H1 (cell line): ENCODE results near the gene DCK. TPM values are rescaled to one million over a fixed set of nuclear protein-coding genes. Genes with fewer than 3 reads are reported as not detected.

Experiments
- CTCF ChIA-PET: fragments of 300-600 bp; sonication (Branson Sonifier 250); formaldehyde crosslinking; loops from one replicate; lab custom pipeline; 2021; ENCODE audit not compliant: partially characterized antibody; lab: Charles Lee
- POLR2A ChIA-PET: fragments of 300-600 bp; sonication (Branson Sonifier 250); formaldehyde crosslinking; loops from one replicate; lab custom pipeline; 2021; ENCODE audit warnings: inconsistent platforms; ENCODE audit not compliant: partially characterized antibody; lab: Charles Lee
- DNase-seq, 2 experiments: peaks; one replicate each; pipeline versions ENCODE4 v3.0.0 to v3.0.0-alpha.2; 2010 to 2022; ENCODE audit warnings: low spot score in 2 of 2, low read depth in 1 of 2, mixed read lengths in 1 of 2
- FAIRE-seq: peaks from 2 replicates; lab custom pipeline; 2011; peaks lifted over from hg19 to GRCh38; lab: Jason Lieb, UNC
- H2AFZ ChIP-seq: 2 replicates; pipeline ENCODE4 v1.8.1; 2012; ENCODE audit warnings: low read length, inconsistent platforms
- H2AK5ac ChIP-seq: 2 replicates; pipeline ENCODE4 v1.6.1; 2013; ENCODE audit warnings: low read depth, low read length
- H2BK120ac ChIP-seq: replicated peaks from 2 replicates; pipeline ENCODE3; 2013; ENCODE audit warnings: low read depth, low read length, inconsistent platforms
- H2BK12ac ChIP-seq: 2 replicates; pipeline ENCODE4 v1.6.1; 2013; ENCODE audit warnings: low read depth, low read length
- H2BK15ac ChIP-seq: 2 replicates; pipeline ENCODE4 v1.6.1; 2013; ENCODE audit warnings: low read length
- H2BK20ac ChIP-seq: 2 replicates; pipeline ENCODE4 v1.6.1; 2013; ENCODE audit warnings: low read length
- H2BK5ac ChIP-seq: 2 replicates; pipeline ENCODE4 v1.6.1; 2013; ENCODE audit warnings: low read depth, low read length
- H3K14ac ChIP-seq: 2 replicates; pipeline ENCODE4 v1.6.1; 2013; ENCODE audit warnings: inconsistent platforms; ENCODE audit not compliant: insufficient read length
- H3K18ac ChIP-seq: 2 replicates; pipeline ENCODE4 v1.6.1; 2013; ENCODE audit warnings: low read length; ENCODE audit errors: extremely low read depth
- H3K23ac ChIP-seq: 2 replicates; pipeline ENCODE4 v1.6.1; 2013; ENCODE audit warnings: inconsistent platforms; ENCODE audit not compliant: insufficient read length
- H3K23me2 ChIP-seq: 2 replicates; pipeline ENCODE4 v1.6.1; 2013; ENCODE audit warnings: low read depth, low read length
- H3K27ac ChIP-seq: 2 replicates; pipeline ENCODE4 v1.6.1; 2011; ENCODE audit warnings: low read depth, low read length, inconsistent platforms
- H3K27me3 ChIP-seq, 4 experiments: replicated peaks in 1 of 4; 1 replicate in 1 of 4; 2 replicates in 3 of 4; pipeline versions ENCODE4 v1.6.1 to v1.8.1; 2011 to 2013; ENCODE audit warnings: low read length in 3 of 4, mild to moderate bottlenecking in 3 of 4, inconsistent platforms in 2 of 4, mixed read lengths in 2 of 4, moderate library complexity in 1 of 4; ENCODE audit not compliant: control insufficient read depth in 3 of 4, insufficient read depth in 3 of 4; ENCODE audit errors: extremely low read depth in 1 of 4
- H3K36me3 ChIP-seq, 4 experiments: 2 replicates each; pipeline versions ENCODE4 v1.6.1 to v1.8.1; 2011 to 2013; ENCODE audit warnings: mild to moderate bottlenecking in 4 of 4, low read length in 3 of 4, moderate library complexity in 2 of 4, control low read depth in 1 of 4, inconsistent platforms in 1 of 4; ENCODE audit not compliant: insufficient read depth in 4 of 4, control insufficient read depth in 2 of 4
- H3K4ac ChIP-seq: replicated peaks from 2 replicates; pipeline ENCODE3; 2013; ENCODE audit warnings: low read length, low read depth, mixed read lengths, inconsistent platforms; ENCODE audit not compliant: insufficient read length
- H3K4me1 ChIP-seq, 4 experiments: replicated peaks in 1 of 4; 1 replicate in 1 of 4; 2 replicates in 3 of 4; pipeline versions ENCODE4 v1.6.1 to v1.8.1; 2011 to 2013; ENCODE audit warnings: low read length in 3 of 4, inconsistent platforms in 2 of 4, mixed read lengths in 1 of 4; ENCODE audit not compliant: insufficient read depth in 4 of 4, control insufficient read depth in 3 of 4
- H3K4me2 ChIP-seq, 2 experiments: 2 replicates each; pipeline versions ENCODE4 v1.6.1 to v1.8.1; 2011 to 2013; ENCODE audit warnings: low read depth in 2 of 2, low read length in 2 of 2, control low read depth in 1 of 2, inconsistent platforms in 1 of 2, mild to moderate bottlenecking in 1 of 2; ENCODE audit not compliant: insufficient read depth in 1 of 2
- H3K4me3 ChIP-seq, 4 experiments: fragments of 200-600, 300-600 bp in 1 of 4; sonication (generic), shearing (Covaris generic), sonication (Bioruptor Twin) in 1 of 4; 2 replicates each; pipeline versions ENCODE4 v1.5.1 to v1.8.1; 2011 to 2016; ENCODE audit warnings: low read length in 4 of 4, low read depth in 3 of 4, control low read depth in 2 of 4, inconsistent platforms in 2 of 4, mild to moderate bottlenecking in 2 of 4, mixed read lengths in 1 of 4, moderate library complexity in 1 of 4; ENCODE audit not compliant: insufficient read depth in 2 of 4; ENCODE audit errors: extremely low read depth in 1 of 4
- H3K56ac ChIP-seq: replicated peaks from 2 replicates; pipeline ENCODE3; 2013; ENCODE audit warnings: low read depth, mild to moderate bottlenecking, mixed read lengths, low read length, inconsistent platforms; ENCODE audit not compliant: insufficient read length
- H3K79me1 ChIP-seq: 2 replicates; pipeline ENCODE4 v1.6.1; 2013; ENCODE audit warnings: low read depth, low read length, control low read depth
- H3K79me2 ChIP-seq, 2 experiments: 2 replicates each; pipeline versions ENCODE4 v1.6.1 to v1.8.1; 2012 to 2013; ENCODE audit warnings: low read length in 2 of 2, mild to moderate bottlenecking in 2 of 2, inconsistent platforms in 1 of 2; ENCODE audit not compliant: insufficient read depth in 2 of 2, control insufficient read depth in 1 of 2
- H3K9ac ChIP-seq, 4 experiments: replicated peaks in 1 of 4; 1 replicate in 1 of 4; 2 replicates in 3 of 4; pipeline versions ENCODE4 v1.6.1 to v1.8.1; 2011 to 2013; ENCODE audit warnings: low read depth in 3 of 4, low read length in 3 of 4, control low read depth in 2 of 4, mild to moderate bottlenecking in 2 of 4, moderate library complexity in 2 of 4, inconsistent platforms in 1 of 4; ENCODE audit errors: extremely low read depth in 1 of 4
- H3K9me3 ChIP-seq, 2 experiments: 2 replicates each; pipeline versions ENCODE4 v1.6.1 to v1.8.1; 2012 to 2013; ENCODE audit warnings: mild to moderate bottlenecking in 2 of 2, moderate library complexity in 2 of 2, control low read depth in 1 of 2, inconsistent platforms in 1 of 2, low read depth in 1 of 2, low read length in 1 of 2, mixed read lengths in 1 of 2; ENCODE audit not compliant: insufficient read depth in 2 of 2
- H4K20me1 ChIP-seq, 2 experiments: replicated peaks in 1 of 2; 2 replicates each; pipeline versions ENCODE3 to v1.8.1; 2011 to 2013; ENCODE audit warnings: inconsistent platforms in 2 of 2, low read length in 2 of 2, mild to moderate bottlenecking in 1 of 2; ENCODE audit not compliant: insufficient read depth in 2 of 2, control insufficient read depth in 1 of 2
- H4K5ac ChIP-seq: 2 replicates; pipeline ENCODE4 v1.6.1; 2013; ENCODE audit warnings: low read length, low read depth, mixed read lengths, inconsistent platforms; ENCODE audit not compliant: insufficient read length
- H4K8ac ChIP-seq: 2 replicates; pipeline ENCODE4 v1.8.0; 2013; ENCODE audit warnings: mild to moderate bottlenecking, moderate library complexity, low read length, inconsistent platforms; ENCODE audit not compliant: insufficient read depth; ENCODE audit errors: extremely low read depth
- H4K91ac ChIP-seq: replicated peaks from 2 replicates; pipeline ENCODE3; 2013; ENCODE audit warnings: low read length, mixed read lengths, inconsistent platforms; ENCODE audit not compliant: insufficient read length
- EP300 ChIP-seq, 2 experiments: IDR thresholded peaks; 1 replicate in 1 of 2; 2 replicates in 1 of 2; pipeline ENCODE4 v1.6.1; 2011 to 2012; ENCODE audit warnings: low read depth in 2 of 2, low read length in 2 of 2, mild to moderate bottlenecking in 2 of 2, borderline replicate concordance in 1 of 2, inconsistent platforms in 1 of 2, moderate library complexity in 1 of 2
- JUND ChIP-seq: IDR thresholded peaks from 2 replicates; pipeline ENCODE4 v1.6.1; 2011; ENCODE audit warnings: mild to moderate bottlenecking, improper control_type of control experiment, low read length
- WGBS, 2 experiments: shearing (Covaris generic) in 1 of 2; methylation state at CpG; one replicate each; pipeline versions ENCODE4 v1.1.6 to v1.1.7; 2013 to 2015; ENCODE audit warnings: low lambda C conversion rate in 2 of 2, mixed read lengths in 2 of 2, inconsistent platforms in 1 of 2, low coverage in 1 of 2, missing lambda C conversion rate in 1 of 2; ENCODE audit not compliant: insufficient replicate concordance in 2 of 2, insufficient coverage in 1 of 2, insufficient read length in 1 of 2; ENCODE audit errors: extremely low coverage in 1 of 2, missing lambda C conversion rate in 1 of 2; 5-methylcytosine and 5-hydroxymethylcytosine counted together
- polyA plus RNA-seq, 7 experiments: library from polyadenylated mRNA; depleted of rRNA in 3 of 7; stranded (reverse) in 5 of 7; unstranded in 2 of 7; fragments of >200 nt in 5 of 7; fragments of 200-250 nt in 2 of 7; gene quantifications; 1 replicate in 5 of 7; 2 replicates in 1 of 7; 4 replicates in 1 of 7; pipeline versions ENCODE4 v1.2.1 to v1.2.3, GENCODE V29; 2011 to 2013; ENCODE audit warnings: missing spikeins in 2 of 7, mixed read lengths in 2 of 7
- total RNA-seq: library from RNA; stranded (reverse); fragmentation: NEBNext Ultra II Directional; extraction: Animal tissue kit (Norgen Biotek cat#: 25700); gene quantifications from 2 replicates; pipeline ENCODE4 v1.2.1, GENCODE V29; 2021

Gene DCK
- total and polyA plus RNA-seq, 2 of the 8 experiments (the other 6 are each of a cell fraction or from before 2014, with no cell fraction given): 4.8 to 18.1 TPM

- no peaks in the 10 kb centered on the region for H3K4me1 ChIP-seq
- H4K20me1 ChIP-seq: no peaks in the 10 kb centered on the region
- no peaks in the 10 kb centered on the region for H3K23me2 ChIP-seq
- DNase-seq (no peak), FAIRE-seq (no peak)
- H3K4ac ChIP-seq: no peak overlapping the region
- H2BK5ac ChIP-seq: no peak overlapping the region
- no peaks in the 10 kb centered on the region for H3K79me2 ChIP-seq
- ChIA-PET POLR2A (no interaction called here), CTCF (interaction anchor here (0.8 kb wide), 1 partner anchor 478 kb away, joined by 3 read pairs; no protein-coding TSS in a partner anchor)
- H3K27ac ChIP-seq: no peak overlapping the region
- no peak overlapping the region for H3K14ac ChIP-seq
- H4K8ac ChIP-seq: no peak overlapping the region
- H3K23ac ChIP-seq: no peak overlapping the region
- no peak overlapping the region for H2AK5ac ChIP-seq
- H2BK20ac ChIP-seq: no peak overlapping the region
- H4K5ac ChIP-seq: no peak overlapping the region
- H2AFZ ChIP-seq: no peak overlapping the region
- H3K36me3 ChIP-seq: no peaks in the 10 kb centered on the region
- no peak overlapping the region for H3K4me2 ChIP-seq
- H3K27me3 ChIP-seq: no peaks in the 10 kb centered on the region
- no peaks in the 10 kb centered on the region for H3K79me1 ChIP-seq
- H2BK120ac ChIP-seq: no peak overlapping the region
- no peak overlapping the region for H3K18ac ChIP-seq
- H2BK12ac ChIP-seq: no peak overlapping the region
- whole genome bisulfite sequencing, 2 experiments: 77% methylated on average over 5 of the region's 5 CpGs; no CpG with 5 or more reads in 1 of the 2 experiments
- 0 out of 4 replicates have a peak, but pooled peaks cover 0 to 5% of the 10 kb centered on the region in 2 experiments for H3K9me3 ChIP-seq
- H3K56ac ChIP-seq: no peak overlapping the region
- no peak overlapping the region for H3K9ac ChIP-seq
- H2BK15ac ChIP-seq: no peak overlapping the region
- H4K91ac ChIP-seq: no peak overlapping the region
- no peak overlapping the region for H3K4me3 ChIP-seq
- TF ChIP-seq EP300 (IDR thresholded peaks at IDR 0.05; ENCODE audit: borderline replicate concordance in 1 of 2, low read depth in 2 of 2, low read length in 2 of 2): no peak
- TF ChIP-seq JUND: no peak
Measured at GRCh38 chr4:71049395-71049794, 55.9 kb downstream of the DCK start.
